Right kidney (tissue), 1 donor: ENCODE data around the gene FKTN.

Source experiments
- DNase-seq: peaks from one replicate; pipeline ENCODE4 v3.0.0-alpha.2; 2016

Gene FKTN

GRCh38 chr9:105632807-105633206, 74.9 kb downstream of the FKTN start:
- DNase-seq = no peak

GRCh38 chr9:105633411-105633810, 75.5 kb downstream of the FKTN start:
- no peak for DNase-seq

GRCh38 chr9:105636331-105636730, 78.4 kb downstream of the FKTN start:
- DNase-seq = no peak

- no peak for DNase-seq
Observed at GRCh38 chr9:105637787-105638395, 80.0 kb downstream of the FKTN start.

GRCh38 chr9:105639936-105640335, 82.0 kb downstream of the FKTN start:
- DNase-seq = no peak

- no peak for DNase-seq
Observed at GRCh38 chr9:105643795-105644194, 85.9 kb downstream of the FKTN start.

- no peak for DNase-seq
Observed at GRCh38 chr9:105646879-105647594, 89.1 kb downstream of the FKTN start.

GRCh38 chr9:105647595-105648349, 89.8 kb downstream of the FKTN start:
- DNase-seq = no peak

- no peak for DNase-seq
Observed at GRCh38 chr9:105651806-105652205, 93.9 kb downstream of the FKTN start.

GRCh38 chr9:105656131-105656921, 98.4 kb downstream of the FKTN start:
- peak; percentile 61 for DNase-seq

GRCh38 chr9:105658351-105658750, 100.4 kb downstream of the FKTN start:
- no peak for DNase-seq

GRCh38 chr9:105661011-105661410, 103.1 kb downstream of the FKTN start:
- no peak for DNase-seq

GRCh38 chr9:105662184-105663104, 104.5 kb downstream of the FKTN start, which contains the start of gene TAL2:
TAL2 (plus strand) TSS chr9:105662457; CDS start chr9:105662497, 40 bp downstream.
- no peak for DNase-seq

- DNase-seq = no peak
Observed at GRCh38 chr9:105663914-105664313, 106.0 kb downstream of the FKTN start.

- no peak for DNase-seq
Observed at GRCh38 chr9:105667867-105668266, 109.9 kb downstream of the FKTN start.

GRCh38 chr9:105670315-105670714, 112.4 kb downstream of the FKTN start:
- DNase-seq = no peak

GRCh38 chr9:105670775-105671174, 112.8 kb downstream of the FKTN start:
- DNase-seq = no peak

GRCh38 chr9:105672711-105673234, 114.8 kb downstream of the FKTN start:
- DNase-seq = no peak

GRCh38 chr9:105673850-105674387, 116.0 kb downstream of the FKTN start:
- no peak for DNase-seq

- DNase-seq = no peak
Observed at GRCh38 chr9:105676351-105676923, 118.5 kb downstream of the FKTN start.
